GM21723 (cell line): ENCODE data around the gene PIP5K1A.
"Not testable (repeated sequence)": the region's sequence is repeated elsewhere in the genome, so short reads cannot be mapped to it uniquely, and the experiment has no call there.

Source experiments
- ATAC-seq: cut with Tn5 transposase; IDR thresholded peaks from one replicate; pipeline ENCODE4 v1.9.1; 2021; ENCODE audit warnings: mild to moderate bottlenecking, moderate library complexity; ENCODE audit not compliant: unreplicated experiment

Gene PIP5K1A

GRCh38 chr1:151192047-151192446 lies 6.3 kb upstream of the PIP5K1A start:
- ATAC-seq, result no peak

DNA sequence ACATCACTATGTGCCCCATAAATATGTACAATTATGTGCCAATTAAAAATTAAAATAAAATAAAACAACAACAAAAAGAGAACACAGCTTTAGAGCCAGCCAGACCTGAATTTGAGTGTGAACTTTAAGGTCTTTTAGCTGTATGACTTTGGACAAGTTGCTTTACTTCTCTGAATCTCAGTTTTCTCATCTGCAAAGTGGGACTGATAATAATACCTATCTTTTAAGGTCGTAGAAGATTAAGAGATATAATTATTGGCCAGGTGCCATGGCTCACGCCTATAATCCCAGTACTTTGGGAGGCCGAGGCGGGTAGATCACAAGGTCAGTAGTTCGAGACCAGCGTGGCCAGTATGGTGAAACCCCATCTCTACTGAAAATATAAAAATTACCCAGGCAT lies 5.0 kb upstream of the PIP5K1A start:
- no peak for ATAC-seq

- ATAC-seq, result no peak
Measured at GRCh38 chr1:151193856-151194255, 4.5 kb upstream of the PIP5K1A start.

- not testable (repeated sequence) for ATAC-seq
Measured at GRCh38 chr1:151194894-151195594, 3.3 kb upstream of the PIP5K1A start.

- no peak for ATAC-seq
Measured at GRCh38 chr1:151196292-151196800, 2.0 kb upstream of the PIP5K1A start.

DNA sequence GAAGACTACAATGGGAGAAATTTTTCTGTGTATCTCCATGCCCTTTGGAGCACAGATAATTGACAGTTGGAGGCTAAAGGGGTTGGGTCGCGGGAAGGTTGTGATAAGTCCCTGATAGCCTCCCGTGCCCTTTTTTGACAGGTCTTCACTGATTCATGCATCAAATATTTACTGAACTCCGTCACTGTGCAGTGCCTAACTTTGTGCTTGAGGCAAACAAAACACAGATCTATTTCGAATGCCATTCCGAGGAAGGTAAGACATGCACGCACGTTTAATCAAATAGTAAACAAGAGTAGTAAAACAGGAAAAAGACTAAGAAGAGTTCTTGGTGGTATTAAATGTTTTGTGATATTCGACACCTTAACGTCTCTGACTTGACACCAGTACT lies 494 bp upstream of the PIP5K1A start:
- ATAC-seq, result no peak

DNA sequence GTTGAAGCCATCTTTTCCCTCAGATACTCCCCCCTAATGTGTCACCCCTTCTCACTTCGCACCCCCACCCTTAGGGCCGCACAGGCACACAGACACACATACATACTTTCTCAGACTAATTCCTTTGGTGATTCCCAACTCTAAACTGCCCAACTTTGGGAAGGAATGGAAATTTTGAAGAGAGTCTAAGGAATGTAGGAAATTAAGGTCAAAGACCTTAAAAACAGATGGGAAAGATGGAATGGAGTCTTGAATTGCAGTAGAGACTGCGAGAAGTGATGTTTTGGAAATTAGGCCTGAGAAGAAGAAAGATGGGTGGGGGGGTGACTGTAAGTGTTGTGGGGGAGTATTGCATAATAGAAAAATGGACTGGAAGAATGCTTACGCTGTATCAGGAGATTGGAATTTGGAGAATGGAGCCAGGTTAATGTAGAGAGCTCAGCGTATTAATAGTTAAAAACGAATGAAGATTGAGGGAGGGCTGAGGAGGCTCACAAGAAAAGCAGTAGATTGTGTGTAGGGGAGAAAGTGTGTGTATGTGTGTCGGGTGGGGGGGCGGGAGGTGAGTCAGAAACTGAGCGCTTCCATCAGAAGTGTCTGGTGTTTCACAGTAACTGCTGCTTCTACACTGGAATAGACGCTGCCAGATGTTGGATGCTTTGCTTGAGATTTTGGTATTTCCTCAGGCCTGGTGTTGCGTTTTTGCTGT lies 1.7 kb downstream of the PIP5K1A start:
- no peak for ATAC-seq

GRCh38 chr1:151205381-151205965 lies 7.1 kb downstream of the PIP5K1A start:
- not testable (repeated sequence) for ATAC-seq

GRCh38 chr1:151210830-151211229 lies 12.5 kb downstream of the PIP5K1A start:
- no peak for ATAC-seq

DNA sequence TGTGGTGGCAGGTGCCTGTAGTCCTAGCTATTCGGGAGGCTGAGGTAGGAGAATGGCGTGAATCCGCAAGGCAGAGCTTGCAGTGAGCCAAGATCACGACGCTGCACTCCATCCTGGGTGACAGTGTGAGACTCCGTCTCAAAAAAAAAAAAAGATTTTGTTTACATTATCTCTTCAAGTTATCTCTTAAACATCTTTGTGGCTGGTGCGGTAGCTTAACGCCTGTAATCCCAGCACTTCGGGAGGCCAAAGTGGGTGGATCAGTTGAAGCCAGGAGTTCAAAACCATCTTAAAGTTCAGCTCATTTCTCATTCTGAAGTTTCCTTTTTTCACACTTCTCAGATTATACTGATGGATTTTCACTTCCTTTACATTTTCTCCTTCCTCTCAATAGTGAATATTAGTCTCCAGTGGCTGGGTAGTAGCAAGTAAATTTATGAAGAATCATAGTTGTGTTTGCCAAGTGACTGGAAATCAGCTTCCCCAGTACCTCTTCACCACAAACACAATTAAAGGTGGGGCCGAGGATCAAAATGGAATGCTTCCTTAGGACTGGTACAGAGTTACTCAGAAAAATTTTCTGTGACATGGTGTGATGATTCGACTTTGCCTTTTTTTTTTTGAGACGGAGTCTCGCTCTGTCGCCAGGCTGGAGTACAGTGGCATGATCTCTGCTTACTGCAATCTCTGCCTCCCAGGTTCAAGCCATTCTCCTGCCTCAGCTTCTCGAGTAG lies 13.8 kb downstream of the PIP5K1A start:
- no peak for ATAC-seq

GRCh38 chr1:151213560-151213959 lies 15.2 kb downstream of the PIP5K1A start:
- no peak for ATAC-seq

GRCh38 chr1:151221616-151222015 lies 23.3 kb downstream of the PIP5K1A start:
- ATAC-seq, result no peak

DNA sequence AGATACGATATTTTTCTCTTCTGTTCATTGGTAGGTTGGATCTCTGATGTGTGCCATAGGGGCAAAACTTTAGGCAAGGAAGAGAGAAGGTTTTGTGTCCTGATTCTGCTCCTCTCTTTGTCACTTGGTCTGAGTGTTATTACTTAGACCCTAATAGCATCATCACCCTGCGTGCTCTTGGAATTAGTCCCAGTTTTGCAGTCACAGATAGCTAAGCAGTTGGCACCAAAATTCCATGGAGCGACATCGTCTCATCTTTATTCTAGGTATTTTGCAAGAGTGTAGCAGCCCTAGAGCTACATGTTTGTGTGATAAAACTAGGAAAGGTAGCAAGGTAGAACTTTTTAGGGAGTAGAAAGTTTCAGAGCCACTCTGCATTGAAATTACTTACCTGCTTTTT lies 23.8 kb downstream of the PIP5K1A start:
- no peak for ATAC-seq

GRCh38 chr1:151235235-151235634 lies 36.9 kb downstream of the PIP5K1A start:
- ATAC-seq, result no peak

DNA sequence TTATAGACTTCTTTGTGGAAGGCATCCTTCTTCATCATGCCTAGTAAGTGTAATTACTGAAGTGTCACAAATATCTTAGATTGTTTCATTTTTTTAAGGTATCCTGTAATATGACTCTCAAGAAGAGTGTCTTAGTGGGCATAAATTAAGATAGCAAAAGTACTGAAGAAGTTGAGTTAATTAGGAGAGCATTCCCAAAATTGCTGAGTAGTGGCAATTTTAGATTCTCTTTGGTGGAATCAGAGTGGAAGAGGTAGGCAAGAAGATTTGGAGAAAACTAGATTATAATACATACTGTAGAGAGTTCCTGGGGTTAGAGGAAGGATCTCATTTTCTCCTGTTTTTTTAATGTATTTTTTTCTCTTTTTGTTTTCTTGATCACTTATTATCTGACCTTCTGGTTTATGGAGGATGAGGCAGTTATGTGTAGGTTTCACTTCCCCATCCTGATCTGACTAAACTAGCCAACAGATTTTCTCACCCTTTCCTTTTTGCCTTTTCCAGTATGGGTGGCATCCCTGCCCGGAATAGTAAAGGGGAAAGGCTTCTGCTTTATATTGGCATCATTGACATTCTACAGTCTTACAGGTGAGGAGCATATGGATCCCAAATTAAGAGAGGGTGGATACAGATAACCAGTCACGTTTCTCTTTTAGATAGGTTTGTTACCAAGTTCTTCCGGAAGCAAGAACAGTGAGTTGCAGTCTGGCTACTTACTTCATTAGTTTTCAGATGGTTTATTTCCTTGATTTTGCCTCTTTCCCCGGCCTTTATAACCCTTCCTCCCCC lies 39.5 kb downstream of the PIP5K1A start:
- ATAC-seq, result no peak

- no peak for ATAC-seq
Measured at GRCh38 chr1:151238467-151238739, 40.1 kb downstream of the PIP5K1A start.

GRCh38 chr1:151242442-151242841 lies 44.1 kb downstream of the PIP5K1A start:
- ATAC-seq, result no peak

- no peak for ATAC-seq
Measured at GRCh38 chr1:151243683-151244216, 45.4 kb downstream of the PIP5K1A start.

GRCh38 chr1:151246786-151247185 lies 48.4 kb downstream of the PIP5K1A start:
- no peak for ATAC-seq

- peak; percentile 41 for ATAC-seq
Measured at GRCh38 chr1:151251656-151252470, 53.5 kb downstream of the PIP5K1A start.
